Liver (tissue), 9 donors: ENCODE measurements around the gene MMP27. TPM values are rescaled to one million over a fixed set of nuclear protein-coding genes. Genes with fewer than 3 reads are reported as not detected.

Experiments
- DNase-seq: peaks from one replicate; pipeline ENCODE4 v3.0.0-alpha.2; 2017; ENCODE audit warnings: low spot score
- H3K27ac ChIP-seq, 2 donors: one replicate each; pipeline ENCODE4 v1.7.0; 2013; ENCODE audit warnings: inconsistent platforms in 2 of 2, low read length in 2 of 2, control low read depth in 1 of 2, low read depth in 1 of 2, mild to moderate bottlenecking in 1 of 2
- H3K27me3 ChIP-seq, 4 donors: one replicate each; pipeline versions ENCODE4 v1.6.1 to v1.7.0; 2013; ENCODE audit warnings: low read length in 3 of 4, inconsistent platforms in 1 of 4, mild to moderate bottlenecking in 1 of 4, moderate library complexity in 1 of 4; ENCODE audit not compliant: control insufficient read depth in 4 of 4, insufficient read depth in 4 of 4
- H3K36me3 ChIP-seq, 4 donors: one replicate each; pipeline versions ENCODE4 v1.6.1 to v1.7.0; 2013; ENCODE audit warnings: low read length in 3 of 4, mild to moderate bottlenecking in 3 of 4, low read depth in 1 of 4, moderate library complexity in 1 of 4; ENCODE audit not compliant: control insufficient read depth in 4 of 4, insufficient read depth in 3 of 4
- H3K4me1 ChIP-seq, 4 donors: one replicate each; pipeline versions ENCODE4 v1.6.1 to v1.7.0; 2013; ENCODE audit warnings: low read length in 3 of 4, mild to moderate bottlenecking in 3 of 4, moderate library complexity in 1 of 4; ENCODE audit not compliant: control insufficient read depth in 4 of 4, insufficient read depth in 4 of 4
- H3K4me3 ChIP-seq, 3 donors: one replicate each; pipeline versions ENCODE4 v1.6.1 to v1.7.0; 2013; ENCODE audit warnings: low read length in 3 of 3, control low read depth in 1 of 3, low read depth in 1 of 3, mild to moderate bottlenecking in 1 of 3
- H3K9ac ChIP-seq, 2 donors: one replicate each; pipeline ENCODE4 v1.7.0; 2013; ENCODE audit warnings: low read length in 2 of 2, mild to moderate bottlenecking in 2 of 2, moderate library complexity in 2 of 2, control low read depth in 1 of 2, low read depth in 1 of 2
- H3K9me3 ChIP-seq, 4 donors: one replicate each; pipeline versions ENCODE4 v1.6.1 to v1.7.0; 2013; ENCODE audit warnings: low read length in 3 of 4; ENCODE audit not compliant: control insufficient read depth in 4 of 4
- EGR1 ChIP-seq, 2 donors: IDR thresholded peaks; 2 replicates each; pipeline ENCODE4 v1.6.1; 2016 to 2018; ENCODE audit warnings: antibody characterized with exemption in 2 of 2, low read depth in 2 of 2
- FOXA2 ChIP-seq: IDR thresholded peaks from 2 replicates; pipeline ENCODE4 v1.6.1; 2016; ENCODE audit warnings: antibody characterized with exemption
- HNF4A ChIP-seq, 2 donors: conservative IDR thresholded peaks; 2 replicates each; pipeline ENCODE4 v1.6.1; 2016; ENCODE audit warnings: antibody characterized with exemption in 2 of 2, mild to moderate bottlenecking in 2 of 2
- HNF4G ChIP-seq: IDR thresholded peaks from 2 replicates; pipeline ENCODE4 v1.6.1; 2016; ENCODE audit warnings: antibody characterized with exemption
- RAD21 ChIP-seq, 2 donors: IDR thresholded peaks; 2 replicates each; pipeline ENCODE4 v1.6.1; 2016; ENCODE audit warnings: antibody characterized with exemption in 2 of 2, mild to moderate bottlenecking in 2 of 2
- SP1 ChIP-seq: IDR thresholded peaks from 2 replicates; pipeline ENCODE4 v1.6.1; 2018; ENCODE audit warnings: antibody characterized with exemption, mild to moderate bottlenecking
- TAF1 ChIP-seq: conservative IDR thresholded peaks from 2 replicates; pipeline ENCODE4 v1.6.1; 2016; ENCODE audit warnings: antibody characterized with exemption, mild to moderate bottlenecking
- YY1 ChIP-seq: IDR thresholded peaks from 2 replicates; pipeline ENCODE4 v1.6.1; 2016; ENCODE audit warnings: antibody characterized with exemption, mild to moderate bottlenecking
- WGBS: extraction: QIAGEN DNeasy Blood & Tissue Kit; methylation state at CpG from one replicate; pipeline ENCODE4 v1.1.7; 2013; 5-methylcytosine and 5-hydroxymethylcytosine counted together
- polyA plus RNA-seq, 2 donors: library from polyadenylated mRNA; stranded (reverse) in 1 of 2; unstranded in 1 of 2; fragments of 200-250 nt in 1 of 2; fragments of >200 nt in 1 of 2; fragmentation: Nextera tagmentation in 1 of 2; extraction: Ambion mirVana in 1 of 2; gene quantifications; one replicate each; pipeline versions ENCODE4 v1.2.1 to v1.2.3, GENCODE V29; 2013 to 2015
- total RNA-seq, 2 donors: library from RNA; depleted of rRNA; stranded (reverse); fragments of >200 nt; gene quantifications; one replicate each; pipeline ENCODE4 v1.2.3, GENCODE V29; 2014
- TF ChIP-seq, protein P1 (sequence below): fragments of 150-350 bp; IDR thresholded peaks from 2 replicates; pipeline ENCODE4 v1.5.1; 2017; ENCODE audit warnings: improper control_type of control experiment, low read depth, low read length; ENCODE audit not compliant: missing input control
- TF ChIP-seq, protein P2 (sequence below): IDR thresholded peaks from 2 replicates; pipeline ENCODE4 v1.6.1; 2016; ENCODE audit warnings: antibody characterized with exemption
- TF ChIP-seq, protein P3 (sequence below): IDR thresholded peaks from 2 replicates; pipeline ENCODE4 v1.6.1; 2016; ENCODE audit warnings: antibody characterized with exemption, mild to moderate bottlenecking
- TF ChIP-seq, protein P4 (sequence below): IDR thresholded peaks from 2 replicates; pipeline ENCODE4 v1.6.1; 2016; ENCODE audit warnings: antibody characterized with exemption
- TF ChIP-seq, protein P5 (sequence below): IDR thresholded peaks from 2 replicates; pipeline ENCODE4 v1.6.1; 2016; ENCODE audit warnings: antibody characterized with exemption
- donor health status: healthy.
- donor health status: healthy.
- donor health status: healthy.
- donor health status: healthy.
- donor health status: healthy.

MMP27 gene
- total and polyA plus RNA-seq, 4 donors, result not detected

DNA sequence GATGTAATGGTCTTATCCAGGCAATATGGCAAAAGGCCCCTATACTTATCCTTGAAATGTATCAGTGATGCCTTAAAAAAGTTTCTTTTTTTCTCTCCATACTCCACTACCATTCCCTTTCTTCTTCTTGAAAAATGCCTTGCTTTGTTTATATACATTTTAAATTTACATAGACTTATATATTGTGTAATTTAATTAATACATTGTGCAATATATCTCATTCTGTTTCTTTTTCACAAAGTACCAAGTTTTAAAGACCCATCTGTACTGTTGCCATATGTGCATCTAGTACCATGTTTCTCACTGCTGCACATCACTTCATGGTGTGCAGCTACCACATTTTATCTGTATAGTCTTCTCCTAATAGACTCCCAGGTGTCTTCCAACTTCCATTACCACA, 11.7 kb upstream of the MMP27 start:
- H3K27me3 ChIP-seq, result no peaks in the 10 kb centered on the region
- H3K9ac ChIP-seq, result no peak overlapping the region
- H3K27ac ChIP-seq, result no peak overlapping the region
- H3K36me3 ChIP-seq, result no peaks in the 10 kb centered on the region
- no peaks in the 10 kb centered on the region for H3K9me3 ChIP-seq
- no peak for DNase-seq
- no peak overlapping the region for H3K4me3 ChIP-seq
- no peak for TF ChIP-seq FOXA2
- TF ChIP-seq, protein P1, sequence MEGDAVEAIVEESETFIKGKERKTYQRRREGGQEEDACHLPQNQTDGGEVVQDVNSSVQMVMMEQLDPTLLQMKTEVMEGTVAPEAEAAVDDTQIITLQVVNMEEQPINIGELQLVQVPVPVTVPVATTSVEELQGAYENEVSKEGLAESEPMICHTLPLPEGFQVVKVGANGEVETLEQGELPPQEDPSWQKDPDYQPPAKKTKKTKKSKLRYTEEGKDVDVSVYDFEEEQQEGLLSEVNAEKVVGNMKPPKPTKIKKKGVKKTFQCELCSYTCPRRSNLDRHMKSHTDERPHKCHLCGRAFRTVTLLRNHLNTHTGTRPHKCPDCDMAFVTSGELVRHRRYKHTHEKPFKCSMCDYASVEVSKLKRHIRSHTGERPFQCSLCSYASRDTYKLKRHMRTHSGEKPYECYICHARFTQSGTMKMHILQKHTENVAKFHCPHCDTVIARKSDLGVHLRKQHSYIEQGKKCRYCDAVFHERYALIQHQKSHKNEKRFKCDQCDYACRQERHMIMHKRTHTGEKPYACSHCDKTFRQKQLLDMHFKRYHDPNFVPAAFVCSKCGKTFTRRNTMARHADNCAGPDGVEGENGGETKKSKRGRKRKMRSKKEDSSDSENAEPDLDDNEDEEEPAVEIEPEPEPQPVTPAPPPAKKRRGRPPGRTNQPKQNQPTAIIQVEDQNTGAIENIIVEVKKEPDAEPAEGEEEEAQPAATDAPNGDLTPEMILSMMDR, result no peak
- TF ChIP-seq, protein P2, sequence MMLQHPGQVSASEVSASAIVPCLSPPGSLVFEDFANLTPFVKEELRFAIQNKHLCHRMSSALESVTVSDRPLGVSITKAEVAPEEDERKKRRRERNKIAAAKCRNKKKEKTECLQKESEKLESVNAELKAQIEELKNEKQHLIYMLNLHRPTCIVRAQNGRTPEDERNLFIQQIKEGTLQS, result no peak
- no peaks in the 10 kb centered on the region for H3K4me1 ChIP-seq

DNA sequence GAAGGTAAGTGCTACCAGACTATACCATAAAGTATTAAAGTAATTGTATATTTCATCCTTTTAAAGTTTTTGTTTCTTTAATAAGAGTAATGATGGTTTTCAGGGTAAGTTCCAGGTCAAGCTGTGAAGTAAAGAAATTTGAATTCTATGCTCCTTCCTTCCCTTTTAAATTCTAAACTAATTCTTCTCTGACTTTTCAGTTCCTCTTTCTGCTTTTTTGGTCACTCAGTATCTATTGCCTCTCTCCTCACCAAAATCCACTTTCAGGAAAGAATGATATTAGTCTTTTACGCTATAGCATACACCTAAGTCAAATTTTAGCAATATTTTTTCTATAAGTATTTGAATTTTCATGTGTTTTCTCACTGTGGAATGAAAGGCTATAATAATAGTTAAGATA, 11.0 kb upstream of the MMP27 start:
- Histone ChIP-seq H3K27me3 (no peaks in the 10 kb centered on the region), H3K36me3 (no peaks in the 10 kb centered on the region), H3K4me3 (no peak overlapping the region), H3K9me3 (no peaks in the 10 kb centered on the region), H3K27ac (no peak overlapping the region), H3K9ac (no peak overlapping the region), H3K4me1 (no peaks in the 10 kb centered on the region)
- DNase-seq, result no peak
- TF ChIP-seq, protein P2, result no peak
- TF ChIP-seq TAF1 (no peak), HNF4A (conservative IDR thresholded peaks at IDR 0.05) (no peak), EGR1 (IDR thresholded peaks at IDR 0.05; ENCODE audit: low read depth in 2 of 2) (no peak), RAD21 (IDR thresholded peaks at IDR 0.05) (no peak), SP1 (no peak), HNF4G (no peak), FOXA2 (no peak), YY1 (no peak)
- TF ChIP-seq, protein P3, sequence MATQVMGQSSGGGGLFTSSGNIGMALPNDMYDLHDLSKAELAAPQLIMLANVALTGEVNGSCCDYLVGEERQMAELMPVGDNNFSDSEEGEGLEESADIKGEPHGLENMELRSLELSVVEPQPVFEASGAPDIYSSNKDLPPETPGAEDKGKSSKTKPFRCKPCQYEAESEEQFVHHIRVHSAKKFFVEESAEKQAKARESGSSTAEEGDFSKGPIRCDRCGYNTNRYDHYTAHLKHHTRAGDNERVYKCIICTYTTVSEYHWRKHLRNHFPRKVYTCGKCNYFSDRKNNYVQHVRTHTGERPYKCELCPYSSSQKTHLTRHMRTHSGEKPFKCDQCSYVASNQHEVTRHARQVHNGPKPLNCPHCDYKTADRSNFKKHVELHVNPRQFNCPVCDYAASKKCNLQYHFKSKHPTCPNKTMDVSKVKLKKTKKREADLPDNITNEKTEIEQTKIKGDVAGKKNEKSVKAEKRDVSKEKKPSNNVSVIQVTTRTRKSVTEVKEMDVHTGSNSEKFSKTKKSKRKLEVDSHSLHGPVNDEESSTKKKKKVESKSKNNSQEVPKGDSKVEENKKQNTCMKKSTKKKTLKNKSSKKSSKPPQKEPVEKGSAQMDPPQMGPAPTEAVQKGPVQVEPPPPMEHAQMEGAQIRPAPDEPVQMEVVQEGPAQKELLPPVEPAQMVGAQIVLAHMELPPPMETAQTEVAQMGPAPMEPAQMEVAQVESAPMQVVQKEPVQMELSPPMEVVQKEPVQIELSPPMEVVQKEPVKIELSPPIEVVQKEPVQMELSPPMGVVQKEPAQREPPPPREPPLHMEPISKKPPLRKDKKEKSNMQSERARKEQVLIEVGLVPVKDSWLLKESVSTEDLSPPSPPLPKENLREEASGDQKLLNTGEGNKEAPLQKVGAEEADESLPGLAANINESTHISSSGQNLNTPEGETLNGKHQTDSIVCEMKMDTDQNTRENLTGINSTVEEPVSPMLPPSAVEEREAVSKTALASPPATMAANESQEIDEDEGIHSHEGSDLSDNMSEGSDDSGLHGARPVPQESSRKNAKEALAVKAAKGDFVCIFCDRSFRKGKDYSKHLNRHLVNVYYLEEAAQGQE, result no peak
- TF ChIP-seq, protein P1, result no peak
- TF ChIP-seq, protein P4, sequence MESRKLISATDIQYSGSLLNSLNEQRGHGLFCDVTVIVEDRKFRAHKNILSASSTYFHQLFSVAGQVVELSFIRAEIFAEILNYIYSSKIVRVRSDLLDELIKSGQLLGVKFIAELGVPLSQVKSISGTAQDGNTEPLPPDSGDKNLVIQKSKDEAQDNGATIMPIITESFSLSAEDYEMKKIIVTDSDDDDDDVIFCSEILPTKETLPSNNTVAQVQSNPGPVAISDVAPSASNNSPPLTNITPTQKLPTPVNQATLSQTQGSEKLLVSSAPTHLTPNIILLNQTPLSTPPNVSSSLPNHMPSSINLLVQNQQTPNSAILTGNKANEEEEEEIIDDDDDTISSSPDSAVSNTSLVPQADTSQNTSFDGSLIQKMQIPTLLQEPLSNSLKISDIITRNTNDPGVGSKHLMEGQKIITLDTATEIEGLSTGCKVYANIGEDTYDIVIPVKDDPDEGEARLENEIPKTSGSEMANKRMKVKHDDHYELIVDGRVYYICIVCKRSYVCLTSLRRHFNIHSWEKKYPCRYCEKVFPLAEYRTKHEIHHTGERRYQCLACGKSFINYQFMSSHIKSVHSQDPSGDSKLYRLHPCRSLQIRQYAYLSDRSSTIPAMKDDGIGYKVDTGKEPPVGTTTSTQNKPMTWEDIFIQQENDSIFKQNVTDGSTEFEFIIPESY, result no peak
- TF ChIP-seq, protein P5, sequence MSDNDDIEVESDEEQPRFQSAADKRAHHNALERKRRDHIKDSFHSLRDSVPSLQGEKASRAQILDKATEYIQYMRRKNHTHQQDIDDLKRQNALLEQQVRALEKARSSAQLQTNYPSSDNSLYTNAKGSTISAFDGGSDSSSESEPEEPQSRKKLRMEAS, result no peak
- 74% methylated on average over 1 of the region's 1 CpG for WGBS
